HCT116 (cell line): ENCODE data around the gene GRB7.

ENCODE experiments used
- CEBPB ChIP-seq: IDR thresholded peaks from 2 replicates; pipeline ENCODE4 v1.6.1; 2012; ENCODE audit warnings: low read depth
- CTCF ChIP-seq, 3 experiments: fragments of 200-600 bp in 1 of 3; sonication (generic) in 1 of 3; IDR thresholded peaks in 2 of 3; conservative IDR thresholded peaks in 1 of 3; 2 replicates each; pipeline ENCODE4 v1.5.1; 2012 to 2017; ENCODE audit warnings: low read depth in 2 of 3, low read length in 2 of 3, antibody characterized with exemption in 1 of 3, borderline replicate concordance in 1 of 3, control low read depth in 1 of 3, mild to moderate bottlenecking in 1 of 3, mixed read lengths in 1 of 3, mixed run types in 1 of 3, moderate library complexity in 1 of 3; ENCODE audit not compliant: insufficient read depth in 1 of 3
- EZH2 ChIP-seq: fragments of 200-600 bp; sonication (generic); IDR thresholded peaks from 2 replicates; pipeline ENCODE4 v1.6.1; 2017; ENCODE audit warnings: antibody characterized with exemption, mixed run types
- EZH2phosphoT487 ChIP-seq: fragments of 200-600 bp; IDR thresholded peaks from 2 replicates; pipeline ENCODE4 v1.6.1; 2018; ENCODE audit warnings: antibody characterized with exemption, borderline replicate concordance
- POLR2A ChIP-seq: IDR thresholded peaks from 2 replicates; pipeline ENCODE4 v1.7.0; 2011; ENCODE audit warnings: borderline replicate concordance; ENCODE audit not compliant: insufficient read depth, insufficient read length; ENCODE audit errors: extremely low read depth
- POLR2AphosphoS5 ChIP-seq: IDR thresholded peaks from 2 replicates; pipeline ENCODE4 v1.6.1; 2011; ENCODE audit warnings: mild to moderate bottlenecking, low read depth, low read length, moderate library complexity

GRCh38 chr17:39753514-39754160 lies 15.9 kb downstream of the GRB7 start:
- TF ChIP-seq EZH2phosphoT487 (no peak), POLR2AphosphoS5 (peak; percentile 57), EZH2 (no peak), CTCF (IDR thresholded peaks at IDR 0.05 in 2 of 3, conservative IDR thresholded peaks at IDR 0.05 in 1 of 3; ENCODE audit: borderline replicate concordance in 1 of 3, insufficient read depth in 1 of 3, low read depth in 2 of 3, low read length in 2 of 3) (no peak), POLR2A (no peak), CEBPB (no peak)
